OCI-LY7 (cell line): ENCODE results near the gene SLC25A25. TPM values are rescaled to one million over a fixed set of nuclear protein-coding genes. Genes with fewer than 3 reads are reported as not detected.

Source experiments
- BruUV-seq: library from RNA; stranded (reverse); fragments of 400-500 nt; replicated peaks from 2 replicates; lab custom pipeline; 2021; lab: Mats Ljungman, UMichigan
- CTCF ChIA-PET: fragments of 300-600 bp; sonication (Branson Sonifier 250); formaldehyde crosslinking; loops from one replicate; lab custom pipeline; 2022; ENCODE audit warnings: antibody characterized with exemption; ENCODE audit not compliant: unreplicated experiment; lab: Charles Lee
- POLR2A ChIA-PET: fragments of 300-600 bp; sonication (Branson Sonifier 250); formaldehyde crosslinking; loops from one replicate; lab custom pipeline; 2022; ENCODE audit warnings: antibody characterized with exemption; lab: Charles Lee
- DNase-seq: peaks from one replicate; pipeline ENCODE4 v3.0.0-alpha.2; 2015; ENCODE audit warnings: low spot score
- H2AFZ ChIP-seq: fragments of 200-600 bp; sonication (generic), shearing (Covaris generic); 2 replicates; pipeline ENCODE4 v1.6.1; 2014; ENCODE audit warnings: mild to moderate bottlenecking, antibody characterized with exemption, low read length, moderate library complexity
- H3K27ac ChIP-seq: fragments of 200-600 bp; sonication (generic); 2 replicates; pipeline ENCODE4 v1.5.1; 2014; ENCODE audit warnings: mixed run types, low read depth, mild to moderate bottlenecking, moderate library complexity, low read length, inconsistent platforms; ENCODE audit not compliant: poor library complexity, severe bottlenecking
- H3K36me3 ChIP-seq: fragments of 200-600 bp; sonication (generic); 2 replicates; pipeline ENCODE4 v1.6.1; 2014; ENCODE audit warnings: mild to moderate bottlenecking, antibody characterized with exemption, low read length, moderate library complexity, mixed read lengths; ENCODE audit not compliant: insufficient read depth
- H3K4me1 ChIP-seq: fragments of 200-600 bp; sonication (generic); 2 replicates; pipeline ENCODE4 v1.5.1; 2014; ENCODE audit warnings: mild to moderate bottlenecking, low read length; ENCODE audit not compliant: insufficient read depth, poor library complexity, severe bottlenecking
- H3K4me2 ChIP-seq: fragments of 200-600 bp; sonication (generic); 2 replicates; pipeline ENCODE4 v1.6.1; 2014; ENCODE audit warnings: mild to moderate bottlenecking, low read length
- H3K4me3 ChIP-seq: fragments of 200-600 bp; sonication (generic); 2 replicates; pipeline ENCODE4 v1.5.1; 2014; ENCODE audit warnings: mild to moderate bottlenecking, low read depth, low read length; ENCODE audit not compliant: poor library complexity, severe bottlenecking
- H3K79me2 ChIP-seq: fragments of 200-600 bp; sonication (generic); 2 replicates; pipeline ENCODE4 v1.6.1; 2016; ENCODE audit warnings: low read depth, mild to moderate bottlenecking, low read length, moderate library complexity, mixed read lengths; ENCODE audit not compliant: insufficient read depth
- H3K9me2 ChIP-seq: fragments of 200-600 bp; sonication (generic); 2 replicates; pipeline ENCODE4 v1.6.1; 2016; ENCODE audit warnings: mild to moderate bottlenecking, low read length, mixed read lengths; ENCODE audit not compliant: insufficient read depth
- H3K9me3 ChIP-seq: fragments of 200-600 bp; sonication (generic); 2 replicates; pipeline ENCODE4 v1.6.1; 2014; ENCODE audit warnings: mild to moderate bottlenecking, mixed run types, low read length, mixed read lengths
- H4K20me1 ChIP-seq: fragments of 200-600 bp; sonication (generic); 2 replicates; pipeline ENCODE4 v1.6.1; 2014; ENCODE audit warnings: mild to moderate bottlenecking, antibody characterized with exemption, low read length, moderate library complexity, mixed read lengths; ENCODE audit not compliant: insufficient read depth
- EZH2phosphoT487 ChIP-seq: fragments of 200-600 bp; sonication (generic); IDR thresholded peaks from 2 replicates; pipeline ENCODE4 v1.6.1; 2018; ENCODE audit warnings: low read depth, borderline replicate concordance, mild to moderate bottlenecking, mixed run types, antibody characterized with exemption, low read length, moderate library complexity, mixed read lengths
- intact Hi-C: fragments of 100-400 bp; cut with micrococcal nuclease; formaldehyde crosslinking; loops from one replicate; pipeline ENCODE4 v1.10.0; 2022; ENCODE audit not compliant: unreplicated experiment
- total RNA-seq, 2 experiments: library from RNA; depleted of rRNA in 1 of 2; stranded (reverse); fragments of >200 nt in 1 of 2; shearing (Covaris generic) in 1 of 2; gene quantifications; 2 replicates each; pipeline ENCODE4 v1.2.3, GENCODE V29; 2014 to 2022
- TF ChIP-seq, protein P1 (sequence below): fragments of 200-600 bp; sonication (generic); conservative IDR thresholded peaks from 2 replicates; pipeline ENCODE4 v1.5.1; 2014; ENCODE audit warnings: mild to moderate bottlenecking, antibody characterized with exemption, low read length, moderate library complexity, mixed read lengths

SLC25A25 gene
- total RNA-seq, 2 experiments from 2014 or later, result 17.6 to 21.4 TPM

GRCh38 chr9:128096616-128097536 is 28.8 kb downstream of the SLC25A25 start:
- no peak overlapping the region for H3K4me2 ChIP-seq

GRCh38 chr9:128097543-128098296 is 29.7 kb downstream of the SLC25A25 start:
- intact Hi-C loops, result no loop called here
- Histone ChIP-seq H3K9me3 (no peaks in the 10 kb centered on the region), H3K36me3 (peaks cover 54% of the 10 kb centered on the region; the same call in 1 of the 2 replicates), H4K20me1 (peaks cover 5% of the 10 kb centered on the region), H3K9me2 (no peaks in the 10 kb centered on the region), H2AFZ (no peak overlapping the region), H3K27ac (no peak overlapping the region), H3K4me1 (peaks cover 19% of the 10 kb centered on the region), H3K79me2 (peaks cover 41% of the 10 kb centered on the region), H3K4me2 (no peak overlapping the region), H3K4me3 (no peak overlapping the region)
- no peak for TF ChIP-seq EZH2phosphoT487
- TF ChIP-seq, protein P1, sequence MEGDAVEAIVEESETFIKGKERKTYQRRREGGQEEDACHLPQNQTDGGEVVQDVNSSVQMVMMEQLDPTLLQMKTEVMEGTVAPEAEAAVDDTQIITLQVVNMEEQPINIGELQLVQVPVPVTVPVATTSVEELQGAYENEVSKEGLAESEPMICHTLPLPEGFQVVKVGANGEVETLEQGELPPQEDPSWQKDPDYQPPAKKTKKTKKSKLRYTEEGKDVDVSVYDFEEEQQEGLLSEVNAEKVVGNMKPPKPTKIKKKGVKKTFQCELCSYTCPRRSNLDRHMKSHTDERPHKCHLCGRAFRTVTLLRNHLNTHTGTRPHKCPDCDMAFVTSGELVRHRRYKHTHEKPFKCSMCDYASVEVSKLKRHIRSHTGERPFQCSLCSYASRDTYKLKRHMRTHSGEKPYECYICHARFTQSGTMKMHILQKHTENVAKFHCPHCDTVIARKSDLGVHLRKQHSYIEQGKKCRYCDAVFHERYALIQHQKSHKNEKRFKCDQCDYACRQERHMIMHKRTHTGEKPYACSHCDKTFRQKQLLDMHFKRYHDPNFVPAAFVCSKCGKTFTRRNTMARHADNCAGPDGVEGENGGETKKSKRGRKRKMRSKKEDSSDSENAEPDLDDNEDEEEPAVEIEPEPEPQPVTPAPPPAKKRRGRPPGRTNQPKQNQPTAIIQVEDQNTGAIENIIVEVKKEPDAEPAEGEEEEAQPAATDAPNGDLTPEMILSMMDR, result no peak
- POLR2A ChIA-PET, result interaction anchor here (1.2 kb wide), 1 partner anchor 77 kb away, joined by 3 read pairs; no protein-coding TSS in a partner anchor
- no TSS peak for BruUV-seq
- no peak for DNase-seq
- CTCF ChIA-PET, result interaction anchor here (0.6 kb wide), 1 partner anchor 13 kb away, joined by 3 read pairs; no protein-coding TSS in a partner anchor

More at GRCh38 chr9:128096616-128097536, 28.8 kb downstream of the SLC25A25 start:
- Histone ChIP-seq H3K4me1 (peaks cover 23% of the 10 kb centered on the region), H3K9me2 (no peaks in the 10 kb centered on the region), H3K27ac (no peak overlapping the region), H4K20me1 (peaks cover 5% of the 10 kb centered on the region), H3K9me3 (no peaks in the 10 kb centered on the region), H3K4me3 (no peak overlapping the region), H3K36me3 (peaks cover 50% of the 10 kb centered on the region; the same call in 1 of the 2 replicates), H3K79me2 (peaks cover 45% of the 10 kb centered on the region), H2AFZ (no peak overlapping the region)
- intact Hi-C loops, result no loop called here
- no peak for DNase-seq
- no TSS peak for BruUV-seq
- POLR2A ChIA-PET, result interaction anchor here (1.2 kb wide), 1 partner anchor 76 kb away, joined by 3 read pairs; no protein-coding TSS in a partner anchor
- TF ChIP-seq, protein P1, result no peak
- TF ChIP-seq EZH2phosphoT487, result no peak
- CTCF ChIA-PET, result no interaction called here
